GM19239 (cell line): ENCODE data around the gene HEYL.

Experiments used
- DNase-seq: peaks from one replicate; pipeline ENCODE4 v3.0.0; 2011; ENCODE audit warnings: low spot score; ENCODE audit not compliant: insufficient read length
- FAIRE-seq: peaks from 2 replicates; lab custom pipeline; 2011; peaks lifted over from hg19 to GRCh38; lab: Jason Lieb, UNC

HEYL gene

DNA sequence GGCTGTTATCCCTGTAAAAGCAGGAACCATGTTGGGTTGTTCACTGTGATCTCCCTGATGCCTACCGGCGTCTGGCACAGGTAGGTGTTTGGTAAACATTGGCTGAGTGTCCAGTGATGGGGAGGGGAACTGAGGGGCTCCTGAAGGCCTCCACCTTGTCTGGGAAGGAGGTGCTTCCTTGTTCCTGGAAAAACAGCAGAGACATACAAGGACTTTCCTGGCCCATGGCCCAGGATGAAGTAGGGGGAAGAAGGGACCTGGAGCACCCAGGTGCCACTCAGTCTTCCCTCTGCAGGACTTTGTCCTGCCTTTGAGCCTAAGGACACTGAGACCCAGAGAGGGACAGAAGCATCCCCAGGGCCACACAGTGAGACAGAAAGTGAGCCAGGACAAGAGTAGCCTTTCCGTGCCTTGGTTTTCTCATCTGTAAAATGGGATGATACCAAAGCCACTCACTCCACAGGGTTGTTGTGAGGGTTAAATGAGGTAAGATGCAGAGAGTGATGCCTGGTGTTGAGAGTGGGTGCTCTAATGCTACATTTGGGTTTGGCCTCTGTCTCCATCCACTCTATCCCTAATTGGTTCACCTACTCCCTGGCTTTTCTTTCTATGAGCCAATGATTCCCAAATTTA lies 6.1 kb upstream of the HEYL start:
- FAIRE-seq (no peak), DNase-seq (no peak)

DNA sequence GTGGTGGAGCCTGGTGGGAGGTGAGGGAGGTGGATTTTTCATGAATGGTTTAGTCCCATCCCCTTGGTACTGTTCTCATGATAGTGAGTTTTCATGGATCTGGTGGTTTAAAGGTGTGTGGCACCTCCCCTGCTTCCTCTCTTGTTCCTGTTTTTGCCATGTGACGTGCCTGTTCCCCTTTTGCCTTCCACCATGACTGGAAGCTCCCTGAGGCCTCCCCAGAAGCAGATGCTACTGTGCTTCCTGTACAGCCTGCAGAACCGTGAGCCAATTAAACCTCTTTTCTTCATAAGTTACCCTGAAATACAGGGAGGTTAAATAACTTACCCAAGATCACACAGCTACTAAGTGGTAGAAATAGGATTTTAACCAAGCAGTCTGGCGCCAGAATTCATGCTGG lies 4.3 kb upstream of the HEYL start:
- FAIRE-seq (no peak), DNase-seq (no peak)

DNA sequence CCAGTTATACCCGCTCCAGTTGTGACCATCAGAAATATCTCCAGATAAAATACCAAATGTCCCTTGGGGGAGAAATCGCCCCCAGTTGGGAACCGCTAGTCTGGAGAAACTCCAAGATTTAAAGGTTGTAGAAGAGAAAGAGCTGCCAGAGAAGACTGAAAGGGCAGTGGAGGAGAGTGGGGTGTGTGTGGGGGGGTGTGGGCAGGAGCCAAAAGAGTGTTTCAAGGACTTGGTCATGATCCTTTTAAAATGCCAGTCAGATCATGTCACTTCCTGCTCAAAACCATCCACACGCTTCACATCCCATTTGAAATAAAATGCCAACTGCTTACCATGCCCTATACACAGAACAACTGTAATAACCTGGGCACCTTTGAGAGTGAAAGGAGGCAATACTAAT lies 3.4 kb upstream of the HEYL start:
- FAIRE-seq (no peak), DNase-seq (no peak)

DNA sequence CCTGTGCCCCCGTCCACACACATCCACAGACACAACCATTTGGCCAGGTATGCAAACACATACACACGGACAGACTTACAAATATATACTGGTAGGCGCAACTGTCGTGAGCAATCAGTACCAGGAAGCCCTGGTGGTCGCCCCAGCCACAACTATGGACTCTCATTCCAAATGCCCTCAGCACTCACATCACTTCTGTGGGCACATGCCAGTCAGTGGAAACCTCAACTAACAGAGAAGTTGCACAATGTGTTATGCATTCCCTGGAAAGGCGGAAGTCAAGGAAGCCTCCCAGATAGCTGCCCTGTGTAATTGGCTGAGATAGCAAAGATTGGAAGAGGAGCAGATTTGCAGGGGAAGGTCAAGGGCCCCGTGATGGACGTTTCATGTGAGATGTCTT lies 1.4 kb upstream of the HEYL start:
- DNase-seq (no peak), FAIRE-seq (no peak)

DNA sequence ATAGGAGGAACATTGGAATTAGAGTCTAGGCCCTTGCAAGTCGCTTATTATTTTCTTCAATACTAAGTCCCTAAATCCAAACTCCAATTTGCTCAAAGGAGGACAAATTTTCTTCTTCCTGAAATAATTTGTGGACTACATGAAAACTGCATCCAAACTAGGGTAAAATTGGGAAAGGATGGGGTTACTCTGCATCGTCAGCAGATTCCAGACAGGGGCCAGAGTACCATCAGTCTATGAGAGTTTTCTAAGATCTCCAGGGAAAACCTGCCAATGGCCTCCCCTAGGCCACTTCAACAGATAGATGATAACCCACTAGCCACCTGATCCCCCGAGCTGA lies 508 bp downstream of the HEYL start:
- DNase-seq (no peak), FAIRE-seq (no peak)

DNA sequence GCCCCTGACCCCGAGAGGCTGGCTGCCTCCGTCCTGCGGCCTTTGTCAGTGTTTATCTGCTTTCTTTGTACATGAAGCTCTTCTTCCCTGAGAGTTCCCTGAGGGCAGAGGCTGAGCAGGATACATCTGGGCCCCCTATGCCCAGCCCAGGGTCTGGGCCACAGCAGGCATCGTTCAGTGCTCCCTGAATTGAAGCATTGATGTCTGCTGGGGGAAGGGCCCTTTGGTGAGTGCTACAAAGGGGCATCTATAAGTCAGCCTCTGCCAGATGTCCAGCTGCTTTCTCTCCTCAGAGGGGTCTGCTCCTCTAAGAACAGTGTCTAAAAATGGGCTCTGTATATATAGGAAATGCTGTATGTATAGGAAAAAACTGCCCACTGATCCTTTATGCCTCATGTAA lies 2.1 kb downstream of the HEYL start:
- no peak for FAIRE-seq
- no peak for DNase-seq

DNA sequence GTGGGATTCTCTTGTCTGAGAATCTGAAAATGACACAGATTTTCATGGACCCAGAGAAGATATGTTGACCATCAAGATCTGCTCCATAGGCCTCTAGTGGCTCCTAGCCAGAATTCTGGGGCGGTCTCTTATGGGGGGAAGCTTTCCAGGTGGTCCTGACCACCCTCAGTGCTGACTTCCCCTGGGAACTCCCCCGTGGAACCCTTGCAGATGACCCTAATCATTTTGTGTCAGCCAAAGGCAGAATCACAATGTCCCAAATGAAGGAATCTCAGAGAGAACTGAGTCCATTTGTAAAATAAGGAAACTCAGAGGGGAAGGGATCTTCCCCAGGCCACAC lies 3.6 kb downstream of the HEYL start:
- DNase-seq, result no peak
- no peak for FAIRE-seq

DNA sequence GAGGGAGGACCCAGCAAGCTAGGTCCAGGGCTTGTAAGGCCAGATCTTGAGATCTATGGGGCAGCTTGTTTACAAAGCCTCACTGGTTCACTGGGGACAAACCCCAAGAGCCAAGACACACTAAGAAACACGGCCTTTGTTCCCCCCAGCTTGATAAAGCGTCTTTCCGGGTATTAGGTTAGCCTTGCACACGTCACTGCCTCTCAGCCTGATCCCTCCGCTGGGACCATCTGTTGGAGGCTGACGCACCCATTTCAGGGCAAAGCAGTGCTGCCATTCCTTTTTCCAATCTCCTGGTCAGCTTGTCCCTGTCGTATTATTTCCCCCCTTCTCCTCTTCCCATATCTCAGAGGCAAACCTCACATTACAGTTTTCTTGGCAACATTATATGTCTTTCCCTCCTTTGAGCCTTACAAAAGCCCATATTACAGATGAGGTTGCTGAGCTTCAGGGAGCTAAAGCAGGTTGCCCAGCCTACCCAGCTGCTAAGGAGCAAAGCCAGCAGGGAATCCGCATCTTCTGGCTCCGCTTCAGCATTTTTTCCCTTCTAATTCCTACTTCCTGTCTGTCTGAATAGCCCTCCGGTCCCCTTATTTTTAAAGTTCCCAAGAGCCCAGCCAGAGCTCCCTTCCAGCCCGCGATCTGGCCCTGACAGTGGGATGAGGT lies 4.1 kb downstream of the HEYL start:
- no peak for DNase-seq
- FAIRE-seq, result no peak

DNA sequence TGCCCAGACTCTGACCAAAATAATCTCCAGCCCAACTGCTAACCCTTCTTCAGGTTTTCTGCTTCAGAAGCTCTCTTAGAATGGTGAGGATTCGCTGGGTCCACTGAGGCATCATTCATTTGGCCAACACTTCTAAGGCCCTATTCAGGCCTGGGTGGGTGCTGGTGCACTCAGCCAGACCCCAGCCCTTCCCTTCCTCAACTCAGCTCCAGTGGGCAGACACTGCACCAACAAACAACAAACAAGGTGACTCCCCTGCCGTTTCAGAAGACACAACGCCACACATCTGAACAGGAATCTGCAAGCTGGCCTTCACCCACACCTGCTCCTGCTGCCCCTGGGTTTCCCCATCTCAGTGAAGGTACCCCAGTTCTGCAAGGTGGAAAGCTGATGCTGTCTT lies 6.0 kb downstream of the HEYL start:
- no peak for FAIRE-seq

DNA sequence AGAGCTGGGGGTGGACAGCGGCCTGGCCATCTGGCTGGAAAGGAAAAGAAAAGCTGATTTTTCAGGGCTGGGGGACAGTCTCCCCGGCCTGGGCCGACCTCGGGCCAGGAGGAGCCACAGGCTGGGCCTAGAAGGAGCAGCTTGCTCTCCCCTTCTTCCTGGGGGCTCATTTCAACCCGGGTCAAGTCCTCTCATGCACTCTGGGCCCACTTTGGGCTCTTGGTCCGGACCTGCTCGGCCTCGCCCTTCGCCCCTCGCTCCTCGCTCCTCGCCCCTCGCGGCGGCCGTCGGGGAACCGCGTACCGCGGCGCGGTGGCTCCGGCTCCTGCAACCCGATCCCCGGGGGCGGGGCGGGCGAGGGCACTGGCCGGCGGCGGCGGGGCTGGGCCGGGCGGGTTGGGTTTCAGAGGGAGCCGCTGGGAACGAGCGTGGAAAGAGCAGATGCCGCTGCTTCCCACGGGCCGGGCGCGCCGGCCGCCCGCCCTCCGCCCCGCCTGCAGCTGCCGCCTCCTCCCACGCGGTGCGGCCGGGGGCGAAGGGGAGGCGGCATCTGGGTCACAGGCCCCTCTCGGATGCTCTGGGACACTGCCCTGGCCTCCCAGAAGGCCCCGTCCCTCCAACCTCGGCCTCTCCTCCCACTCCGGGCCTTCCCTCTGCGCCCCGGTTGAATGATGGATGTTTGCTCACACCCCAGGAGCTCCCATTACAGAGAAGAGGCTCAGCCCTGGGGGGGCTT lies 6.6 kb downstream of the HEYL start:
- DNase-seq (no peak), FAIRE-seq (no peak)

More for the DNA sequence above, 6.0 kb downstream of the HEYL start:
- no peak for DNase-seq

DNA sequence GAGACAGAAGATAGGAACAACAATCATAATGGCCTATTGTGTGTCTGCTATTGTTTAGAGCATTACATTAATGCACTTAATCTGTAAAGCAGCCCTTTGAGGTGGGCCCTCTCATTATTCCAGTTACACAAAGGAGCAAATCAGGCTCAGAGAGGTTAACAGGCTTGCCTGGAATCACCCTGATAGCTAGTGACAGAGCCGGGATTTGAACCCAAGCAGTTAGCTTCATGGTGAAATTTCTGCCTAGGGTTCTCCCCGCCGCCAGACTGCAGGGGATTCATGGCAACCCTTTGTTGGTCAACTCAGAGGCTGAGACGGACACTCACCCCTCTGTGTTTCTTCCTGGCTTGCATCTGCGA lies 7.1 kb downstream of the HEYL start:
- no peak for FAIRE-seq
- DNase-seq, result no peak

DNA sequence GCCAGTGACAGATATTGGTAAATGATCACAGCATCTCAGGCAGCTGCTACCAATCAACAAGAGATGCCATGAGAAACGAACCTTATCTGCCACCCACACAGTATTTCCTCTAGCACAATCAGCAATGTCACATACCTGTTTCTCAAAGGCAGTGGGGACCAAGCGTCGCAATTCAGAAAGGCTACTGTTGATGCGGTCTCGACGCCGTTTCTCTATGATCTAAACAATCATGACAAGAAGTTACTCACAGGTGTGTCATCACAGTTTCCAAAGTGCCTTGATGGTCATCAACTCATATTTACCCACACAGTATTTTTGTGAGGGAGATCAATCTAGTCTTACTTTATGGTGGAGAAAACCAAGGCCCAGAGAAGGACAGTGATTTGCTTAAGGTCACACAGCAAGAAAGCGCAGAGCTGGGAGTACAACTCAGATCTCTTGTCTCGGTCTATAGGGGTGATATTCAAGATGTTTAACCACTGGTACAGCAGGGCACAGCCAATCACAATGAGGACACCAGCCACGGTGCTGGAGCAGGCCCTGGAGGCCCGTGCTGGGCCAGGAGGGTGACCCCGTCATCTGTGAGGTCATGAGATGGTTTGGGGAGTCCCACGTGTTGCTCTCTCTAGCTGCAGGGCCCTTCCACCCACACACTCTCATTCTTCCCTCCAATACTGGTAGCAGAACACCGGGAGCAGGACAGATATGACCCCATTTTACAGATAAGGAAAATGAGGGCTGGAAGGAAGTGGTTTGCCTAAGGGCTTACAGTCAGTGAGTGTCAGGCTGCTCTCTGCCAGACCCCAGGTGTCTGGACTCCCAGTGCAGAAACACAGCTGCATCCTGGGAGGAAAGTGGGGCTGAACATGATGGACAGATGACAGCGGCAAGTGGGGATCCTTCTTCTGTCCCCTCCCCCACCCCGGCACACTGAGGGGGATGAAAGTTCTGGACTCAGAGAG lies 7.8 kb downstream of the HEYL start:
- no peak for FAIRE-seq
- DNase-seq, result no peak

DNA sequence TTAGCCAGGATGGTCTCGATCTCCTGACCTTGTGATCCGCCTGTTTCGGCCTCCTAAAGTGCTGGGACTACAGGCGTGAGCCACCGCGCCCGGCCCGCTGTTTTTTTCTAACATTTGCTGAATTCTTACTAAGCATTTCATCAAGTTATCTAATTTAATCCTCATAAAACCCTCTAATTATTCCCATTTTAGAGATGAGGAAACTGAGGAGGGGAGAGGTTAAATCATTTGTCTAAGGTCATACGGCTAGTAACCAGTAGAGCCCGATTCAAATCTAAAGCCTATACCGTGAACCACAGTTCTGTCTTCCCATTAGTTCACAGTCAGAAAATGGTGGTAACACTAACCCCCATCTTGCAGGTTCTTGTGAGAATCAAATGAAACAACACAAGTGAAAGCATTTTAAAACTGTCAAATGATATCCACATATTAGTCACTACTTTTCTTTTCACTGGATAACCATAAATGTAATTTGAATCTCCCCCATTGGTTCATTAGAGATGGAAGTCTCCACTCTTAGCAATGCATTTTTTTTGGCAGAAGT lies 10.6 kb downstream of the HEYL start:
- no peak for FAIRE-seq
- no peak for DNase-seq

DNA sequence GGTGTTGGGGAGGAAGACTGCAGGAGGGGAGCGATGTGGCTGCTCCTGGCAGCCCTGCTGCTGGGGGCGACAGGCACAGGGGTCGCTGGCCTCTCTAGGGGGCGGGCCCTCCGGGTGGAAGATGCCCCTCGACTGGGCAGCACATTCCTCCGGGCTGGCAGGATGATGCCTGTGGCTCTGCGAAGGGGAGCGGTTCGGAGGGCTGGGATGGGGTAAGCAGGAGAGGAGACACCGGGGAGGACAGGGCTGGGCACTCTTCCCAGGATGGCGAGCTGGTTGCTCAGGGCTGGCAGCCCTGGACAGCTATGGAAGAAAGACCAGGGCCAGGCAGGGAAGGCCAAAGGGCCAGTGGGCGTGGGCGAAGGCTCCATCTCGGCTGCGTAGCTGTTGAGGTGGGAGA lies 12.8 kb downstream of the HEYL start:
- DNase-seq (no peak), FAIRE-seq (no peak)

DNA sequence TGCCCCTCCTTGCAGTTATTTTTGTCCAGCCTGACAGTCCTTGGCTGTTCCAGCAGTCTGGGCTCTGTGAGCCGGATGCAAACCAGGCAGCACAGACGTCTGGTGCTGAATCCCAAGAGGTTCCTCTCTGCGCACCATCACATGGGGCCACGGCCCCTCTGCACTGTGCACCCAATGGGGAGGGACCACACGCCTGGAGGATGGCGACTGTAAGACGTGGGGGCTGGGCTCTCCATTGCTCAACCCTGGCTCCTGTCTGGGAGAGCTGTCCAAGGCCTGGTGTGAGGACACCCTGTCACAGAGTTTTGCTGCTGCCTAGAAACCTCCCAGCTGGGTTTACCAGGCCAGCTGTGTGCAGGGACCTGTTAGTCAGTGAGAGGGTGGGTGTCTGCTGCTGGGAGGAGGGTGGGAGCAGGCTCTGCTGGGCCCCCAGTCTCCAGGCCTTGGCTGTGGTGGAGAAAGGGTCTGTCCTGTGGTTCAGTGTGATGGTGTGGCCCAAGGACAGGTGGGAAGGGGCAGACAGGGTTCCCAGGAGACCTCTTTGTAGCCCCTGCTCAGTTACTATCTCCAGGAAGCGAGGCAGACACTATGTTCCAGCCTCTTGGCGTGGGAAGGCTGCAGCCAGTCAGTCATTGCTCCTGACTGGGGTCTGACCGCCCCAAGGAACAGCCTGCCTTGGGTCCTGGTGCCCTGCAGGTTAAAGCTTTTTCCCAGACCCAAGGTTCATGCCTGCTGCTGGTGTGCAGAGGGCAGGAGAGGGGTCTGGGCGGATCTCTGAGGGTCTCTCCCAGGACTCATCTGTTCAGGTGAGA lies 13.8 kb downstream of the HEYL start:
- FAIRE-seq (no peak), DNase-seq (no peak)

DNA sequence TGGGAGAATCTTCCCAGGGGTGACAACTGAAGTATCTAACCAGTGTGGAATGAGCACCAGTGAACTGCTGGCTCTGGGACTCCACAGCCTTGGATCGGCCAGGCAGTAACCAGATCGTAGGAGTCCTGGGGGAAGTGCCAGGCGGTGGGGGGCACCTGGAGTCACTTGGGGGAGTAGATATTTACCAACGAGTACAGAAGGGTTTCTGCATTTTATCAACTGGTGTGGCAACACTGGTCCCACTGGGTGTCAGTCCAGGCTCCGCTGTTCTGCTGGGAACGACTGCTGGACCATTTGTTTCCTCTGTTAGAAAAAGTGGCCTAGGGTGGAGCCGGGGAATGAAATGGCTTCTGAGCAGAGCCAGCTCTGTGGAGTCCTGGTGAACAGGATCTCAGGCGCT lies 14.4 kb downstream of the HEYL start:
- DNase-seq (no peak), FAIRE-seq (no peak)

DNA sequence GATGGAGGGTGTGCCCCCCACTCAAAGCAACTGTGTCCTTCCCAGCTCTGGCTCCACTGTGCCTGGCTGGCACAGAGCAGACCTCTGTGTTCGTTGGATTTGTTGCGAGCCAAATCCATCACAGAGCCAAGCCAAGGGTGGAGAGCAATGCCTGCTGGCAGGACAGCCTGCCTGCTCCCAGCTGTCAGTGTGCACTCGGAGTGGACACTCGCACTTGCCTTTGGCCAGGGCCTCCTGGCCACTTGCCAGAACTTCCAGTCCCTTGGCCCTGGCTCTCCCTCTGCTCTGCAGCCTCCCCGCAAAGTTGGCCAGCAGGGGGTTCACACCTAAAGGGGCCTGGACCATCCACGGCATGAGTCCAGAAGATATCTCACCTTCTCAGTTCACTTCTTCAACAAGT lies 16.4 kb downstream of the HEYL start:
- FAIRE-seq, result no peak
- DNase-seq, result no peak

DNA sequence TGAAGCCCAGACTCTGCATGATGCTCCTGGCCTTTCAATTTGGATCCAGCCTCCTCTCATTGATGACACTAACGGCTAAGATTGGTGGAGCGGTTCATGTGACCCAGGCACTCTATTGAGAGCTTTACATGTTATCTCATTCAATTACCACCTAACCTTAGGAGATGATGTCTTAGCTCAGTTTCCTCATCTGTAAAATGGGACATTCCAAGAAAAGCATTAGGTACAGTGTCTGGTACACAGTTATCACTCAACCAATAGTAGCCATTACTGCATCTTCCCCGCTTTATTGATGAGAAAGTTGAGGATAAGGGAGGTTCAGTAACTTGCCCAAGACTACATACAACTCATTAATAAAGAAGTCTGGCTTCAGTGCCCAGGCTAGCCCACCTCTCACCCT lies 17.0 kb downstream of the HEYL start:
- FAIRE-seq, result no peak

DNA sequence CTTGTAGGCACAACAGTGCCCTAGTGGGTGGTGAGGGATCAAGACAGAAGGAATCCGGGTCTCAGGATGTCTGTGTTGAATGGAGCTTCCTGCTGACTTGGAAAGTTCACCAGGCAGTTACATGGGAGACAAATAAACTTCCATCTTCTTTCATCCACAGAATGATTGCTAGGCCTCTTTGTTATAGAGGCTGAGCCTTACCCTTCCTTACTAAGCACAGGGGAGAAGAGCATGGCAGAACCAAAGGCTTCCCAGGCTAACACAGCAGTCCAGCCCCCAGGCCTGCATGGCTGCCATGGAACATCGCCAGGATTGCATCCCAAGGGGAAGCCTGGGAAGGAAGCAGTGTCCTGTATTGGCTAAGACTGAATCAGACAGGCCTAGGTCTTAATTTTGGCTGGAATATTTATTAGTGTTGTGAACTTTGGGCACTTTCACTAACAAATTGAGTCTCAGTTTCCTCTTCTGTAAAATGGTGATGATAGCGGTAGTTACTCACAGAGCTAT lies 18.7 kb downstream of the HEYL start:
- no peak for DNase-seq
- FAIRE-seq, result no peak

More for the DNA sequence above, 17.0 kb downstream of the HEYL start:
- no peak for DNase-seq
